ENCODE measurements around the gene TMEM179. TPM values are rescaled to one million over a fixed set of nuclear protein-coding genes. Genes with fewer than 3 reads are reported as not detected.
A peak's percentile ranks its signal among the peaks of the same experiment; 100 is the strongest.

Gene TMEM179
- total RNA-seq, 1 donor from 2014 or later, result 0.86 TPM

DNA sequence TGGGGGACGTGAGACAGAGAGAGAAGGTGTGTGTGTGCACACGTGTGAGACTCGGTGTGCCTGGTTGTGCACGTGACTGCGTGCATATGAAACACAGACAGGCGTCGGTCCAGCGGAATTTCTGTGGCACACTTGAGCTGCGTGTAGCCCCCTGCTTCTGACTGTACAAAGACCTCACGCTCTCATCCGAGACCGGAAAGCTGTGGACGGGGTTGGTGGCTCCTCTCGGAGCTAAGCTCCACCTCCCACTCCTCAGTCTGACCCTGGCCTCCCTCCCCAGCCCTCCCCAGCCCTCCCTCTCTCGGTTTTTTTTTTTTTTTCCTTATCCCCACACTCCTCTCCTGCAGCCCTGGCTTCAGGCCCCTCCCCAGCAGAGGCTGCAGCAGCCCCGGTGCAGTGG, 33.3 kb downstream of the TMEM179 start:
- no peak for DNase-seq (ENCODE audit: low spot score)

DNA sequence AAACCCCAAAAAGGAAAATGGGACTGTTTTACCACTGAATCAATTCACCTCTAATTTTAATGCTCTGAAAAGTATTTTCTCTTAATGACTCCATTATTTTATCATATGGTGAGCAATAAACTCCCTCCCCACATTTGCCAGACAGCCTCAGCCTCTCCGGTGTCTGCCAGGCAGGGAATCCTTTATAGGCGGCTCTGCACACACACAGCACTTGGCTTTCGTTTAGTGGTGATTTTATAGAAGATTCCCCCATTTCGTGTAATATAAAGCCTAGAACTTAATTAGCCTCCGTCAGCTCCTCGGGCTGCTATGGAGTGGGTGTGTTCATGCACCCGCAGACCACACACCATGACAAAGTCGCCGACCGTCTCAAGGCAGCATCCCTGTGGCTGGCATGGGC, 35.1 kb downstream of the TMEM179 start:
- DNase-seq (ENCODE audit: low spot score), result no peak

DNA sequence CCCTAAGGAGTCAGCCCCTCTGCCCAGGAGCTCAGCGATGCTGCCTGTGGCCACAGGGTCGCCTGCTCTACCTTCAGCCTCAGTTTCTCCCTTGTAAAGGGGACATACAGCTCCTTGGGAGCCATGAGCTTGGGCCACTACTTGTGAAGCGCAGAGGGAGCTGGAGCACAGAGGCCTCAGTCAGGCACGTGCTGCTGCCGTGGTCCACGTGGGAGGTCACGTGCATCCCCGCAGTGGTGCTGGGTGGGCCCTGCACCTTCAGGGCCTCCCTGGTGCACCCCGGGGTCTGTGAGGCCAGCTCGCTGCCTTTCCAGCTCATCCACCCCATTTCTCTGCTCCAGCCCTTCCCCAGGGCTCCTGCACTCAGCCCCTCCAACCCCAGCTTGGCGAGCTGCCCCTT, 36.0 kb downstream of the TMEM179 start:
- no peak for DNase-seq (ENCODE audit: low spot score)

DNA sequence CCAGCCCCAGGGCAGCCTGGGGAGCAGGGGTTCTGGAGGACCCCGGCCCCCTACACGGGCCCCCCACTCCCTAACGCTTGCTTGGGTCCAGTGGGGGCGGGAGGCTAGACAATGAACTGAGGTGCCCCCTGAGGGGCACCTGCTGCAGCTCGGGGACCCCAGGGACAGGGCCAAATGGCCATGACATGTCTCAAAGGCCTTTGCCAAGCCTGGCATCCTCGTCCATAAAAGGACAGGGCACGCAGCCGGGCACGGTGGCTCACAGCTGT, 36.7 kb downstream of the TMEM179 start:
- no peak for DNase-seq (ENCODE audit: low spot score)

DNA sequence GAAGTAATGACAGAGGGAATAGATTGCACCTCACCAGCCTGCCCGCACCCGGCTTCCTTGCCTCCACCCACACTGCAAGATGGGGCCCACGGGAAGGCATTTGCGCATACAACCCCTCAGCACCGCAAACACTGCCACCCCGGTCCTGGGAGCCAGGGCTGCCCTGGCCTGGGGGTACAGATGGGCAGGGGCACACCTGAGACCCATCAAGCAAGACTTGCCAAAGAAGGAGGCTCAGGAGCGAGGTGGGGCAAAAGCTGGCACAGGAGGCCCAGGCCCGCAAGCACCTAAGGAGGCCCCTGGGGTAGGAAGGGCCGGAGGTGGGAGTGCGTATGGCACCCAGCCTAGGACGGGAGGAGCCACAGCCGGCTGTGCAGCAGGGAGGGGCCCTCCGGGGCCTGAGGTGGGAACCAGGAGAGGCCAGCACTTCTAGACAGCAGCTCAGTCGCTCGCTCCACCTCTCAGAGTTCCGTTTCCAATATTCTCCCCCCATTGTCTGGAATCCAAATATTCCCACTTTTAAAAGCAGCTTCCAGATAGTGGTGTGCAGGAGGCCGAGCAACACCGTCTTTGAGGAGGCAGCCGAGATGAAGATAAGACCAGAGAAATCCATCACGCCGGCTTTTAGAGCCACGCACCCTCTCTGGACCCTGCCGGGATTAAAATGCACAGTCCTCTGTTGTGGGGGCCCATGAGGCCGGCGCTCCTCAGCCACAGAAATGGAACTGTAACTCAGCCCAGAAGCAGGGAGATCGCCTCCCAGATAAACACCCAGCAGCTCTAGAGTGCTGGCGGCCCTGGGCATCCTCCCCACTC, 37.2 kb downstream of the TMEM179 start:
- DNase-seq (ENCODE audit: low spot score), result no peak

DNA sequence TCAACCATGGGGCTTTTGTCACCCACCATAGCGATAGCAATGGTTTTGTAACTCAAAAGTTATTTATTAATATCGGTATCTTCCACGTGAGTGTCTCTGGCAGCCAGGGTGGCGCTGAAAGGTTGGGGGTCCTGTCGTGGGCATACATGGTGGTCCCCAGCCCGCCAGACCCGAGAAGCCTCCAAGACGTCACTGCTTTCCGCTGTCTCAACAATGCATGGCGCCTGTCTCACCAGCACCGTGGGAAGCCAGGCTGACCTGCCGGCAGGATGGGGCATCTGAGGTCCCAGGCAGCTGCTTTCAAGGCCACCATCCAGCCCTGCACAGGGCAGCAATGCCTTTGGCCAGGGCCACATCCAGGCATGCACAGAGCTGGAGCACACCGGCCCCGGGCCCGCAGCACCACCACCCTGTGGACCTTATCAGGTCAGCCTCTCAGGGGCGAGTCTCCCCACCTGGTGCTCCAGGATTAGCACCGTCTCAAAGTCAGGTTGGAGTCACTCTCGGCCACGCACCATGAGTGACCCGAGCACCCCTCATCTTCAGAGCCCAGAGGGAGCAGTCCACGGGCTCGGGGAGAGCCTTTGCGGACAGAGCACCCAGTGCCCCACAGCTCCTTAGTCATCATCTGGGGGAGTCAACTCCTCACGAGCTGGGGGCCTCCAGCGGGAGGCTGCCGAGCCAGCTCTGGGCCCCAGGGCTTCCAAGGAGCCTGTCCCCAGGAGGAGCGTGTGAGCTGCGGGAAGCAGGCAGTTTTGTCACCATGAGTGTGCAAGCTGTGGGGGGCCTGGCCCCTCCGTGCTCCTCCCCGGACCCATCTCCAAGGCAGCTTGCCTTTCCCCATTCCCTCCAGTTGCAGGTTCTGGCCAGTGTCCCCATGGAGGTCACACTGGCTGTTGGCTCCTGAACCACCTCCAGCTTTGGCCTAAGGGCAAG, 39.6 kb downstream of the TMEM179 start:
- no peak for DNase-seq (ENCODE audit: low spot score)

DNA sequence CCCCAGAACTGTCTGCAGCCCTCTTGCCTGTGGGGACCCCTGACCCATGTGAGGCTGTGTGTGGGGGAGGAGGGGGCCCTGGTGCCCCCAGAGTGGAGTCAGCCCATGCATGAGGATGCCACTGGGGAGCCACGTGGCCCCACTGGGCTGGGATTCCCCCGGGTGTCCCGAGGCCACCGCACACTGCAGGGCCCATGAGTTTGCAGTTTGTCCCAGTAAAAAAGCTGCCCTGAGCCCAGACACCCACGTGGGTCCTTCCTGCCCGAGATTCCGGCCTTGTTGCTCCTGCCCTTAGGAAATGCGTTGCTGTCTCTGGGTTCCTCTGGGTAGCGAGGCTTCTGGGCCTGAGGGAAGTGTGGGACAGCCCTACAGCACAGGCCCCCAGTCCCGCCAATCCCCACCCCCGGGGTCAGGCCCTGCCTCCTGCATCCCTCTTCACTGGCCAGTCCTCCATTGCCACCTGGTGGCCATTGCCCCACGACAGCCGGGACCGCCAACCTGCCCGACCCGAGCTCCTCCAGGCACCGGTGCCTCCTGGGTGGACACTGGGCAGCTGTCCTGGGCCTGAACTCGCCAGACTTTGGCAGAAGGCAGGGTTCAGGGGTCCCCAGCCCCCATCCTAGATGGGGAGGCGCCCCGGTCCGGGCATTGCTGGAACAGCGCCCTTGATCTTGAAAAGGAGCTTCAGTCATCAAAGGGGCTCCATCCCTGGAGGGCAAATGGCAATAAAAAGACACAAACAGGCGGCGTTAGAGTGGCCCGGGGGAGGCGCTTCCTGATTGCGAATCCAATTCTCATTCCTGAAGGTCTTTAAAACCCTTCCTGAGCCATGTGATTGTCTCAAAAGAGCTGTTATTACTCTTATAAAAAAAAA, 40.6 kb downstream of the TMEM179 start:
- peak; percentile 74 for DNase-seq (ENCODE audit: low spot score)

DNA sequence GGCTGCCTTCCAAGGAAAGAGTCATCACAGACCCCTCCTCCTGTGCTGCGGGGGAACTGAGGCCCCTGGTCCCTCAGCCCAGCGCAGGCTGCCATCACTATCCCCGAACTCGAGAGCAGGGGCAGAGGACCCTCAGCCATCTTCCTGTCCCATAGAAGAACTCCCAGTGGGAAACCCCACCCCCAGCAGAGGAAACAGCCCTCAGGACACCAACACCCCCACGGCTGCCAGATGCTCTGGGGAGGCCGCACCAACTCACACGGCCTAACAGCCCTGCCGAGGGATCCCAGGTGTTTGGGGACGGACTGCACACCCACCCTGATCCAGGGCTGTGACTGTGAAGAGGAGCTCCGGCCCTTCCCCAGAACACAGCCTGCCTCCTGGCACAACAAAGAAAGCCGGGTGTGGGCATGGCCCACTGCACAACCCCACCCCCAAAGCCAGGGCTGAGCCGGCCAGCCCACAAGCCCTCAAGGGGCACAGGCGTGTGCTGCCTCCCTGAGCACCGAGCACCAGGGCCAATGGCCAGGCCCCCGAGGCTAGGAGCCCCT, 41.3 kb downstream of the TMEM179 start:
- DNase-seq (ENCODE audit: low spot score), result no peak

DNA sequence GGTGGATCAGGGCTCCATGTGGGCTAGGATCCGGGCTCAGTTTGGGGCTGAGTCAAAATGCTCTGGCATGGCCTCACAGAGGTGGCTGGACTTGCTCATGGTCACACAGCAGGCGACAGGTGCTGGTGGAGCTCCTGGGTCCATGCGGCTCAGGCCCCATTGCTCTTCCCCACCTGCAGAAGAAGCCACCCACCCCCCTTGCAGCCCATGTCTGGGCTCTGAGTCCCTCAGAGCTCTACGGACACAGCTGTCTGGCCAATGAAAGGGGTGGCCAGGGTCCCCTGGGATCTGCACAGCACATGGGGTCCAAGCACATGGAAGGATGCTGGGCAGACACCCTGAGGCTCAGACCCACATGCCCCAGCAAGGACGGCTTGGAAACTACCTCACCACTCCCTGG, 42.0 kb downstream of the TMEM179 start:
- DNase-seq (ENCODE audit: low spot score), result no peak

DNA sequence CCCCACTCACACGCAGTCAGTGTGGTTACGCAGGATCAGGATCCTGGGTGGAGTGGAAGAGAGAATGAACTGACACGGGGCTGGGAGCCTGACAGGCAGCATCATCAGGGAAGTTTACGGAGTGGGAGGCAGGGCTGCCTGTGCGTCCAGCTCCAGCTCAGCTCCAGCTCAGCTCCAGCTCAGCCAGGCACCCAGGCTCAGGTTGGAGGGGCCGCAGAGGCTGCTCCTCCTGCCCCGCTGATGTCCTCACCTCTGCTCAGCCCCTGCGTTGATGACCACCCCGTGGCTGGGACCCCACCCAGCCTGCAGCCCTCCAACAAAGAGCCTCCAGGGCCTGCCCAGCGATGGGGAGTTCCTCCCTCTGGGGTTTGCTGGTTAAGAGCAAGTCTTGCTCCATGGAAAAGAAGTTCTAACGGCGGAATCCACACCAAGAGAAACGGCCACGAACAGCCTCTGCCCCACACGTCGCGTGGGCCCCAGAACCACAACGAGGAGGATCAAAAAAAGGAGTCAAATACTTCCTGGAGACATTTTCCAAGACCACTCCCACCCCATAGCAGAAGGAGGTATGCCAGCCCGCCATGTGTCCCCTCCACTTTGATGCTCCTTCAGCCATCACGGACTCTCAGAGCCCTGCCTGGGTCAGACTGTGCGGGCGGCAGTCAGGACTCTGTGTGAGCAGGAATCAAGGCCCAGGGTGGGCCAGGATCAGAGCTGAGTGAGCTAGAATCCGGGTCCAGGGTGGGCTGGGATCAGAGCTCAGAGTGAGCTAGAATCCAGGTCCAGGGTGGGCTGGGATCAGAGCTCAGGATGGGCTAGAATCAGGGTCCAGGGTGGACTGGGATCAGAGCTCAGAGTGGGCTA, 42.7 kb downstream of the TMEM179 start:
- no peak for DNase-seq (ENCODE audit: low spot score)

DNA sequence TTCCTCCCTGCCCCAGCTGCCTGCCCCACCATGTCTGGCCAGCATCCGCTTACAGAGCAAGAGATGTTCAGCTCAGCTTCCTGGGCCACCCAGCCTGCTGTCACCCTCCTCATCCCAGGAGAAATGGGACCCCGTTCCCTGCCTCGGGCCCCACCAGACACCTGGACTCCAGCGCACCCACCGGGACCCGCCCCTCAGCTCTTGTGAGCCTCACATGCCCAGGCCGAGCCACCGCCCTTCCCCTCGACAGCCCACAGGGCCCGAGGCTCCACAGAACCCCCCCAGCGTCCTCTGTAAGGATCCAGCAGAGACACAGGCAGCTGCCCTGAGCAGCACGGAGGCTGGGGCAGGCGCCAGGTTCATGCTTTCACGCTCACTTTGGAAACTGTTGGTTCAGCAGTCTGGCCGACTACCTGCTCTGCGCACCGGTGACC, 43.4 kb downstream of the TMEM179 start:
- DNase-seq (ENCODE audit: low spot score), result no peak

DNA sequence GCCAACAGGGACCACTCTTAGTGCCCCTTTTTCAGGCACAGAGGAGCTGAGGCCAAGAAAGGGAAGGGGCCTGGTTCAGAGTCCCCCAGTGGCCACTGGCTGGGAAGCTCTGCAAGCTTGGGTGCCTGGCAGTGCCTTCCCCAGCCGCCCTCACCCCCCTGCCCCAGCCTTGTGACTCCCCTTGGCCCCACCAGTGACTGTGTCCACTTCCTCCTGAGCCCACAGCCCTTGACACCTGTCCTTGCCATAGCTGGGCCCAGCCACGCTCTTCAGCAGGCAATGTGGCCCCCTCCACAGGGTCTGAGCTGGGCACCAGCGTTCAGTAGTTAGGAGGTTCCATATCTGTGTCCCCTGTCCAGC, 44.0 kb downstream of the TMEM179 start:
- DNase-seq (ENCODE audit: low spot score), result no peak

DNA sequence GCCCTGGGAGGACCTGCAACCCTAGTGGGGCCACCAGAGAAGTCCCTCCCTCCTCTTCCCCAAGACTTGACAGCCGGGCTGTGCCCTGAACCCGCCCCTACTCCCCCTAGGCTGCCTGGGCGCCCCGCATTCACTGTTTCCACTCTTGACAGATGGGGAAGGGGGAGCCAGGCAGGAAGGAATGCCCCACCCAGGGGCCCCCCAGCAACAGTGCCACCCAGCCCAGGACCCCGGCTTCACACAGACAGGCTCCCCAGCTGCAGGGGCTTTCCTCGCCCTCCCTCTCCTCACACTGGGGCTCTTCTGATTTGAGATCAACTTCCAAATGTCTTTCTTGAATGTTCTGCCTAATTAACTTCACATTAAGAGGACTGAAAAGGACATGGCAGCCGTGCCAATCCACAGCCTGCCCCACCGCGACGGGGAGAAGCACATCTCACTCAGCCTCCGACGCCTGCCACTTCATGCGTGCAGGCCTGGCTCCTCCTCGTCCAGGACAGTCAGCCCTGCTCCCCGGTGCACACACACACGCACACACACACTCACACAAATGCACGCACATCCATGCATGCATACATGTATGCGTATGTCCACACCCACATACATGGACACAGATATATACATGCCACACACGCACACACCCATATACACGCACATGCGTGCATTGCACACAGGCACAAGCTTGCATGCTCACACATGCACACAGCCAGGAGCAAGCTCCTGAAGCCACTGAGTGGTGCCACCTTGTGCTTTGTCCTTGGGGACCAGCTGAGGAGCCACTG, 44.6 kb downstream of the TMEM179 start:
- DNase-seq (ENCODE audit: low spot score), result no peak

DNA sequence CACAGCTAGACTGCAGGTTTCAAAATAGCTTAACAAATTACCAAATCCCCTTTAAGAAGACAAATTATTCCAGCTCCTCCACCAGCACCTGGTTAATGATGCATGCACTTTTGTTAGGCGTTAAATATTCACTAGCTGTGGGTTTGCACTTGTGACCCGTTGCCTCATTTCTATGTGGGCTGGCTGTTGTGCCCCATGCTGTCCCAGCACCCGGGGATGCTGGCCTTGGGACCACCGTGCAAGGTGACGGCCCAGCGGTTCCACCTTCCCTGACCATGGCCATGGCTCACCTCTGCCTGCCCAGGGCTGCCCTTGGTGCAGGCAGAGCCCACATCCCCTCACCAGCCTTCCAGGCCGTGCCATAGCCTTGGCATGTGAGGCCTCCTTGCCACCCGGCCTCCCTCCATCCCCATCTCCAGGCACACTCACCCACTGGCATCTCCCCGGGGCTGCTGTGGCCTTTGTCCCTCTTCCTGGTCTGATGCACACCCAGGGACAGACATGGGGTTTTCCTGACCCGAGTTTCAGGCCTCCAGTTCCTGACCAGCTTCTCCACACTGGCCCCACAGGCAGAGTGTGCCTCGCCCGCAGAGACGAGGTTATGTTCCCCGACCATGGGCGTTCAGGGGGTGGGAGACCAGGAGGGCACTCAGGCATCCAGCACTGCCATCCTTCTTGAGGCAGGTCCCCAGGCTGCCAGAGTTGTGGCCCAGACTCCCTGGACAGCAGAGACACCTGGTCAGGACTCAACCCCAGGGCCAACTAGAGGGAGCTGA, 45.4 kb downstream of the TMEM179 start:
- no peak for DNase-seq (ENCODE audit: low spot score)

DNA sequence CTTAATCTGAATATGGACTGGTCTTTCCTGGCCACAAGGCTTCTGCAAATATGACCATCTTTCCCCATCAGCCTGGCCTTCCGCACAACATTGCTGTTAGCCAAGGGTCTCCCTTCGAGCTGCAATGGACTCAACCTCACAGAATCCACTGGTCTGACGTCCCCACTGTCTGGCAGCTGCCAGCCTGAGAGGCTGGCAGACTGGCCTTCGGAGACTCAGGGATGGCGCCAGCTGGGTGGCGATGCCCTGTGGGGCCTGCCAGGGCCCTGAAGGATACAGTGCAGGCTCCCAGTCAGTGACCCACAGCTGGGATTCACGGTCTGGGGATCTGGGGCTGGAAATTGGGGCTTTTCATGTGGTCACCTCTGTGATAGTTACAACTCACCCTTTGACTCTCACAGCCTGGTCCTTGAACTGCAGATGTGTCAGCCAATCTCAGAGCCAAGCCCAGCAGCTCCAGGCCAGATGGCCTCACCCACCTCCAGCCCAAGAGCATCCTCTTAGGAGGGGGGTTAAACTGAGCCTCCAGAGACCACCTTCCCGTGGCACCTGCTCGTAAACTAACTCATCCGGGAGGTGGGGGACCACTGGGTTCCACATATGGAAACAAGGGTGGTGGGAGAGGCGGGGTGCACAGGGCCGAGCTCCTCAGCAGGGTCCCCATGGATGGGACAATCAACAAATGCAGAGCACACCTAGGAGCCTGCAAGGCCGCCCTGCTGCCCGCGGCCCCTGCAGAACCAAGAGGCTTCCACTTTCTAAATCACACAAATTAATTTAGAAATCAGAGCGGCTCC, 46.1 kb downstream of the TMEM179 start:
- no peak for DNase-seq (ENCODE audit: low spot score)

DNA sequence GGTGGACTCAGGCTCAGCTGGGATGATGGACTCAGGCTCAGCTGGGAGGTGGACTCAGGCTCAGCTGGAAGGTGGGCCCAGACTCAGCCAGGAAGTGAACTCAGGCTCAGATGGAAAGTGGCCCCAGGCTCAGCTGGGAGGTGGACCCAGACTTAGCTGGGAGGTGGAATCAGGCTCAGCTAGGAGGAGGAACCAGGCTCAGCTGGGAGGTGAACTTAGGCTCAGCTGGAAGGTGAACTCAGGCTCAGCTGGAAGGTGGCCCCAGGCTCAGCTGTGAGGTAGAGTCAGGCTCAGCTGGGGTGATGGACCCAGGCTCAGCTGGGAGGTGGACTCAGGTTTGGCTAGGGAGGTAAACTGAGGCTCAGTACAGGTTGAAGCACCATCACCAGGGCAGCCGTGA, 46.8 kb downstream of the TMEM179 start:
- DNase-seq (ENCODE audit: low spot score), result no peak

DNA sequence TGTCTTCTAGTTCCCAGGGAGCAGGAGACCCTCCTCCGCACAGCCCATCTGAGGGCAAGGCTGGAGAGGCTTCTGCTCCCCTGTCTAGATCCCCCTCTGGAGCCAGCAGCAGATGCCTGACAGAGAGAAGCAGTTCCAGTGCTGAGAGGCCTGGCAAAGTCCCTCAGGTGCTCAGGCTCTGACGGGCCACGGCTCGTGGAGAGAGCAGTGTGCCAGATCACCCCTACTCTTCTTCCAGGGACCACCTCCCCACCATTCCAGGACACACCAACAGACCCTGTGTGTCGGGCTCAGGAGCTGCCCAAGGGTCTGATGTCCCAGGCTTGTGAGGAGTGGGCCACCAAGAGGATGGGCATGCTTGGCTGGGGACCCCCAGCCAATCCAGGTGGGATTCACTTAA, 47.5 kb downstream of the TMEM179 start:
- no peak for DNase-seq (ENCODE audit: low spot score)

DNA sequence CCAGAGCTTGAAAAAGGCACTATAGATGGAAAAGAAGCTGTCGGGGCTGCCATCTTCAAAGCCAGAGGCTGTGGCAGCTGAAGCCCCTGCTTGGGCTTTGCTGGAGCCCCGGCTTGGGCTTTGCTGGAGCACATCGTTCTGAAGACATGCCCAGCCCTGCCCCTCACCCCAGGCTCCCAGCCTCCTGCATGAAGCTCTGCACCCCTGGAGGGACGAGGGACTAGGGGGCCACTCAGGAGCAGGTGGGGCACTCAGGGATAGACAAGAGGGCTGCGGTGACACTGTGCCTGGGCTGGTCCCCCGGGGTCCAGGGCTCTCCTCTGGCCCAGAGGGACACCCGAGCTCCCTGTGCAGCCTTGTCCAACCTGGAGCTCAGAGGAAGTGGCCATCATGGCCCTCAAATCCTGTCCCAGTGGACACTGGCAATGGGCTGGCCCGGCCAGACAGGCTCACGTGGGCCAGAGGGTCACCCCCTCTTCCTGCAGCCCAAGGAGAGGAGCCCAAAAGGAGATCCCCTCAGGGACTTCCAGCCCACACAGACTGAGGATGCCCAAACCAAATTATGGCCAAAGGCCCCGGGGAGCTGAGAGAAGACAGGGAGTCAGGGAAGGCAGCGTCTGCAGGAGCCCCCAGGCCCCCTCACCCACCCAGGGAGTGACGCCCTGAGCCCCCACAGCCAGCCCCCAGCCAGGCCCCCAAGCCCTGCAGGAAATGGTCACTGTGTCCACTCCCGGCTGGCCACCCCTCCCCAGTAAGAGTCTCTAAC, 48.1 kb downstream of the TMEM179 start:
- no peak for DNase-seq (ENCODE audit: low spot score)

Data from ureter (tissue), 1 donor.